ENCODE results near the gene TSPAN7. TPM values are rescaled to one million over a fixed set of nuclear protein-coding genes. Genes with fewer than 3 reads are reported as not detected.

The TSPAN7 gene
- total and polyA plus RNA-seq, 9 of the 15 experiments (the other 6 are each of a cell fraction or from before 2014, with no cell fraction given): 0.07 to 0.29 (median 0.12) TPM; not detected in 1

DNA sequence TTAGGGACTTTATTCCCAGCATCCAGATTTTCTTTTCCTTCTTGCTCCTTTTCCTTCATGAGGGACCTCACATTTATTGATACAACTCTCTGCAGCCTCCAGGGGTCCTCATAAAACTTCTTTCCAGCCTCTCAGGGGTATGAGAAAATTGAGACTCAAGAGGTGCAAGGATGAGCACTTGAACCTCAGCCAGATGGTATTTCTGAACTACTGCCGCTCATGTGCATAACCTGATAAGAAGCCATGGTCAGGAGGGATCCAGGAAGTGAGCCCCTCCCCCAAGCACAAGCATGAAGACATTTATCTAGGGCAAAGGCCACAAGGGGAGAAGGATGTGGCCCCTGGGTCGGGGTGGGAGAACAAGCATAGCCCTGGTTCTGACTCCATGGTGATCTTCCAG lies 73.3 kb downstream of the TSPAN7 start (continued):
- TF ChIP-seq HDAC2 (IDR thresholded peaks at IDR 0.05): 0 out of 2 replicates have a peak, but pooled peaks have one; percentile 30
- no peak for TF ChIP-seq FOXM1 (IDR thresholded peaks at IDR 0.05; ENCODE audit: low read depth)
- TF ChIP-seq FOXM1 (CRISPR knock-in tag; IDR thresholded peaks at IDR 0.05; ENCODE audit: low read depth): no peak
- TF ChIP-seq SP2 (IDR thresholded peaks at IDR 0.05; ENCODE audit: extremely low read depth, low read depth, low read length, poor library complexity, severe bottlenecking): no peak
- 0 out of 2 replicates have a peak, but pooled peaks have one; percentile 20 for TF ChIP-seq ELF4 (CRISPR knock-in tag; IDR thresholded peaks at IDR 0.05)
- TF ChIP-seq, protein P1, sequence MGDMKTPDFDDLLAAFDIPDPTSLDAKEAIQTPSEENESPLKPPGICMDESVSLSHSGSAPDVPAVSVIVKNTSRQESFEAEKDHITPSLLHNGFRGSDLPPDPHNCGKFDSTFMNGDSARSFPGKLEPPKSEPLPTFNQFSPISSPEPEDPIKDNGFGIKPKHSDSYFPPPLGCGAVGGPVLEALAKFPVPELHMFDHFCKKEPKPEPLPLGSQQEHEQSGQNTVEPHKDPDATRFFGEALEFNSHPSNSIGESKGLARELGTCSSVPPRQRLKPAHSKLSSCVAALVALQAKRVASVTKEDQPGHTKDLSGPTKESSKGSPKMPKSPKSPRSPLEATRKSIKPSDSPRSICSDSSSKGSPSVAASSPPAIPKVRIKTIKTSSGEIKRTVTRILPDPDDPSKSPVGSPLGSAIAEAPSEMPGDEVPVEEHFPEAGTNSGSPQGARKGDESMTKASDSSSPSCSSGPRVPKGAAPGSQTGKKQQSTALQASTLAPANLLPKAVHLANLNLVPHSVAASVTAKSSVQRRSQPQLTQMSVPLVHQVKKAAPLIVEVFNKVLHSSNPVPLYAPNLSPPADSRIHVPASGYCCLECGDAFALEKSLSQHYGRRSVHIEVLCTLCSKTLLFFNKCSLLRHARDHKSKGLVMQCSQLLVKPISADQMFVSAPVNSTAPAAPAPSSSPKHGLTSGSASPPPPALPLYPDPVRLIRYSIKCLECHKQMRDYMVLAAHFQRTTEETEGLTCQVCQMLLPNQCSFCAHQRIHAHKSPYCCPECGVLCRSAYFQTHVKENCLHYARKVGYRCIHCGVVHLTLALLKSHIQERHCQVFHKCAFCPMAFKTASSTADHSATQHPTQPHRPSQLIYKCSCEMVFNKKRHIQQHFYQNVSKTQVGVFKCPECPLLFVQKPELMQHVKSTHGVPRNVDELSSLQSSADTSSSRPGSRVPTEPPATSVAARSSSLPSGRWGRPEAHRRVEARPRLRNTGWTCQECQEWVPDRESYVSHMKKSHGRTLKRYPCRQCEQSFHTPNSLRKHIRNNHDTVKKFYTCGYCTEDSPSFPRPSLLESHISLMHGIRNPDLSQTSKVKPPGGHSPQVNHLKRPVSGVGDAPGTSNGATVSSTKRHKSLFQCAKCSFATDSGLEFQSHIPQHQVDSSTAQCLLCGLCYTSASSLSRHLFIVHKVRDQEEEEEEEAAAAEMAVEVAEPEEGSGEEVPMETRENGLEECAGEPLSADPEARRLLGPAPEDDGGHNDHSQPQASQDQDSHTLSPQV (IDR thresholded peaks at IDR 0.05): peak; percentile 68
- TF ChIP-seq, protein P2, sequence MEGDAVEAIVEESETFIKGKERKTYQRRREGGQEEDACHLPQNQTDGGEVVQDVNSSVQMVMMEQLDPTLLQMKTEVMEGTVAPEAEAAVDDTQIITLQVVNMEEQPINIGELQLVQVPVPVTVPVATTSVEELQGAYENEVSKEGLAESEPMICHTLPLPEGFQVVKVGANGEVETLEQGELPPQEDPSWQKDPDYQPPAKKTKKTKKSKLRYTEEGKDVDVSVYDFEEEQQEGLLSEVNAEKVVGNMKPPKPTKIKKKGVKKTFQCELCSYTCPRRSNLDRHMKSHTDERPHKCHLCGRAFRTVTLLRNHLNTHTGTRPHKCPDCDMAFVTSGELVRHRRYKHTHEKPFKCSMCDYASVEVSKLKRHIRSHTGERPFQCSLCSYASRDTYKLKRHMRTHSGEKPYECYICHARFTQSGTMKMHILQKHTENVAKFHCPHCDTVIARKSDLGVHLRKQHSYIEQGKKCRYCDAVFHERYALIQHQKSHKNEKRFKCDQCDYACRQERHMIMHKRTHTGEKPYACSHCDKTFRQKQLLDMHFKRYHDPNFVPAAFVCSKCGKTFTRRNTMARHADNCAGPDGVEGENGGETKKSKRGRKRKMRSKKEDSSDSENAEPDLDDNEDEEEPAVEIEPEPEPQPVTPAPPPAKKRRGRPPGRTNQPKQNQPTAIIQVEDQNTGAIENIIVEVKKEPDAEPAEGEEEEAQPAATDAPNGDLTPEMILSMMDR (IDR thresholded peaks at IDR 0.05 in 2 of 3, conservative IDR thresholded peaks at IDR 0.05 in 1 of 3; ENCODE audit: insufficient read depth in 2 of 3, low read depth in 1 of 3, low read length in 3 of 3): peak; percentile 26 to 53 (median 39); a peak in 3 of 6 replicates
- peak; percentile 61 for TF ChIP-seq HDAC3 (IDR thresholded peaks at IDR 0.05; ENCODE audit: borderline replicate concordance, partially characterized antibody)
- TF ChIP-seq, protein P3, sequence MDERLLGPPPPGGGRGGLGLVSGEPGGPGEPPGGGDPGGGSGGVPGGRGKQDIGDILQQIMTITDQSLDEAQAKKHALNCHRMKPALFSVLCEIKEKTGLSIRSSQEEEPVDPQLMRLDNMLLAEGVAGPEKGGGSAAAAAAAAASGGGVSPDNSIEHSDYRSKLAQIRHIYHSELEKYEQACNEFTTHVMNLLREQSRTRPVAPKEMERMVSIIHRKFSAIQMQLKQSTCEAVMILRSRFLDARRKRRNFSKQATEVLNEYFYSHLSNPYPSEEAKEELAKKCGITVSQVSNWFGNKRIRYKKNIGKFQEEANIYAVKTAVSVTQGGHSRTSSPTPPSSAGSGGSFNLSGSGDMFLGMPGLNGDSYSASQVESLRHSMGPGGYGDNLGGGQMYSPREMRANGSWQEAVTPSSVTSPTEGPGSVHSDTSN (CRISPR knock-in tag; IDR thresholded peaks at IDR 0.05; ENCODE audit: low read depth): no peak
- TF ChIP-seq, protein P3 (tag; conservative IDR thresholded peaks at IDR 0.05; ENCODE audit: low read depth): no peak
- peak; percentile 66; the same call in 1 of the 2 replicates for TF ChIP-seq DMBX1 (CRISPR knock-in tag; IDR thresholded peaks at IDR 0.05; ENCODE audit: borderline replicate concordance)
- TF ChIP-seq, protein P4, sequence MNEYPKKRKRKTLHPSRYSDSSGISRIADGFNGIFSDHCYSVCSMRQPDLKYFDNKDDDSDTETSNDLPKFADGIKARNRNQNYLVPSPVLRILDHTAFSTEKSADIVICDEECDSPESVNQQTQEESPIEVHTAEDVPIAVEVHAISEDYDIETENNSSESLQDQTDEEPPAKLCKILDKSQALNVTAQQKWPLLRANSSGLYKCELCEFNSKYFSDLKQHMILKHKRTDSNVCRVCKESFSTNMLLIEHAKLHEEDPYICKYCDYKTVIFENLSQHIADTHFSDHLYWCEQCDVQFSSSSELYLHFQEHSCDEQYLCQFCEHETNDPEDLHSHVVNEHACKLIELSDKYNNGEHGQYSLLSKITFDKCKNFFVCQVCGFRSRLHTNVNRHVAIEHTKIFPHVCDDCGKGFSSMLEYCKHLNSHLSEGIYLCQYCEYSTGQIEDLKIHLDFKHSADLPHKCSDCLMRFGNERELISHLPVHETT (CRISPR knock-in tag; conservative IDR thresholded peaks at IDR 0.05 in 1 of 2, IDR thresholded peaks at IDR 0.05 in 1 of 2): no peak
- 0 out of 2 replicates have a peak, but pooled peaks have one; percentile 39 for TF ChIP-seq ZNF197 (CRISPR knock-in tag; IDR thresholded peaks at IDR 0.05; ENCODE audit: low read depth)
- 0 out of 2 replicates have a peak, but pooled peaks have one; percentile 36 for TF ChIP-seq FOSL1 (tag; conservative IDR thresholded peaks at IDR 0.05)
- TF ChIP-seq, protein P5, sequence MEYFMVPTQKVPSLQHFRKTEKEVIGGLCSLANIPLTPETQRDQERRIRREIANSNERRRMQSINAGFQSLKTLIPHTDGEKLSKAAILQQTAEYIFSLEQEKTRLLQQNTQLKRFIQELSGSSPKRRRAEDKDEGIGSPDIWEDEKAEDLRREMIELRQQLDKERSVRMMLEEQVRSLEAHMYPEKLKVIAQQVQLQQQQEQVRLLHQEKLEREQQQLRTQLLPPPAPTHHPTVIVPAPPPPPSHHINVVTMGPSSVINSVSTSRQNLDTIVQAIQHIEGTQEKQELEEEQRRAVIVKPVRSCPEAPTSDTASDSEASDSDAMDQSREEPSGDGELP (CRISPR knock-in tag; IDR thresholded peaks at IDR 0.05; ENCODE audit: borderline replicate concordance): peak; percentile 34; the same call in 1 of the 2 replicates
